ENCODE measurements around the gene NR2F1-AS1. TPM values are rescaled to one million over a fixed set of nuclear protein-coding genes. Genes with fewer than 3 reads are reported as not detected.

NR2F1-AS1 gene
- total and polyA plus RNA-seq, 2 experiments from 2014 or later = 0.59 to 4.5 TPM

DNA sequence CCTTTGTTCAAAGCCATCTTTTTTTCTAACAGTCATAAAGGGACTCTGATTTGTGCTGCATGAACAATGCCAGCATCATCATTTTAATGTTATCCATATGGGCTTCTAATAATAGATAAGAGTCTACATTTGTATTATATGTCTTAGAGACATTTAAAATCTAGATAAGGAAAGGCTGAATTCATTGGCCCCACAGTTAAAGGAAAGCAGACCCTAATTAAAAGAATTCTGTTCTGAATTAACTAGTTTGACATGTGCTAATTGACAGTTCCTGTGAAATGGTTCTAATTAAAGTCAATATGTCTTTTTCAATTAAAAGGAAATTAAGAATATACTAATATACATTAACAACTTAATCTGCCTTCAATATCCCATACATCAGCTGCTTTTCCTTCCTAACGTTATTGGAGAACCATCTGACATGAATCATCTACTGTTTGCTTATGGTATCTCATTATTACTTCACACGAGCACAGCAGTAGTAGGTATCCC lies 104.7 kb downstream of the NR2F1-AS1 start:
- ATAC-seq = no peak
- Mint-ChIP-seq H3K36me3 (ENCODE audit: low read depth) (peaks cover 6% of the 10 kb centered on the region; the same call in 2 of the 3 replicates), H3K27me3 (ENCODE audit: insufficient read depth, low read depth, poor library complexity) (peaks cover 2% of the 10 kb centered on the region)

GRCh38 chr5:93462916-93463315 lies 118.1 kb downstream of the NR2F1-AS1 start:
- no peak for DNase-seq (ENCODE audit: low spot score)
- Histone ChIP-seq H3K4me2 (no peak overlapping the region), H3K27ac (ENCODE audit: low read depth) (no peak overlapping the region), H3K9me2 (ENCODE audit: insufficient read depth) (0 out of 2 replicates have a peak, but pooled peaks cover 7% of the 10 kb centered on the region), H4K20me1 (replicated peaks; ENCODE audit: insufficient read depth) (no peaks in the 10 kb centered on the region), H3K4me1 (ENCODE audit: insufficient read depth) (no peaks in the 10 kb centered on the region), H3K36me3 (ENCODE audit: insufficient read depth) (peaks cover 17% of the 10 kb centered on the region; the same call in 1 of the 2 replicates), H3K4me3 (no peak overlapping the region), H3F3A (replicated peaks; ENCODE audit: low read depth) (no peaks in the 10 kb centered on the region), H3K79me2 (replicated peaks; ENCODE audit: insufficient read depth) (no peaks in the 10 kb centered on the region), H3K27me3 (ENCODE audit: insufficient read depth) (no peaks in the 10 kb centered on the region; the same call in 1 of the 2 replicates), H2AFZ (no peak overlapping the region)
- no peak overlapping the region for H3K27ac Mint-ChIP-seq
- H3K27me3 Mint-ChIP-seq (ENCODE audit: insufficient read depth, low read depth, poor library complexity) = no peaks in the 10 kb centered on the region
- no peaks in the 10 kb centered on the region for H3K4me1 Mint-ChIP-seq
- ATAC-seq = no peak
- peaks cover 67% of the 10 kb centered on the region for H3K9me3 Mint-ChIP-seq
- H3K4me3 Mint-ChIP-seq = no peak overlapping the region
- peaks cover 49% of the 10 kb centered on the region for H3K36me3 Mint-ChIP-seq (ENCODE audit: low read depth)
- TF ChIP-seq ZNF114 (CRISPR knock-in tag; IDR thresholded peaks at IDR 0.05) (no peak), NANOG (IDR thresholded peaks at IDR 0.05; ENCODE audit: borderline replicate concordance) (no peak), ZNF331 (CRISPR knock-in tag; IDR thresholded peaks at IDR 0.05; ENCODE audit: low read depth) (no peak), JUNB (IDR thresholded peaks at IDR 0.05; ENCODE audit: unreplicated experiment) (no peak), ZNF462 (CRISPR knock-in tag; IDR thresholded peaks at IDR 0.05) (no peak), EZH2phosphoT487 (IDR thresholded peaks at IDR 0.05; ENCODE audit: unreplicated experiment) (no peak)
- TF ChIP-seq, protein P1, sequence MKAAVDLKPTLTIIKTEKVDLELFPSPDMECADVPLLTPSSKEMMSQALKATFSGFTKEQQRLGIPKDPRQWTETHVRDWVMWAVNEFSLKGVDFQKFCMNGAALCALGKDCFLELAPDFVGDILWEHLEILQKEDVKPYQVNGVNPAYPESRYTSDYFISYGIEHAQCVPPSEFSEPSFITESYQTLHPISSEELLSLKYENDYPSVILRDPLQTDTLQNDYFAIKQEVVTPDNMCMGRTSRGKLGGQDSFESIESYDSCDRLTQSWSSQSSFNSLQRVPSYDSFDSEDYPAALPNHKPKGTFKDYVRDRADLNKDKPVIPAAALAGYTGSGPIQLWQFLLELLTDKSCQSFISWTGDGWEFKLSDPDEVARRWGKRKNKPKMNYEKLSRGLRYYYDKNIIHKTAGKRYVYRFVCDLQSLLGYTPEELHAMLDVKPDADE (IDR thresholded peaks at IDR 0.05) = no peak

More for the DNA sequence above, 104.7 kb downstream of the NR2F1-AS1 start:
- no peak for TF ChIP-seq POLR2AphosphoS5 (IDR thresholded peaks at IDR 0.05; ENCODE audit: low read depth)
- TF ChIP-seq CREB1 (CRISPR knock-in tag; IDR thresholded peaks at IDR 0.05; ENCODE audit: low read depth) = no peak
- no peak for TF ChIP-seq NANOG (IDR thresholded peaks at IDR 0.05; ENCODE audit: borderline replicate concordance)
- TF ChIP-seq CTCF (conservative IDR thresholded peaks at IDR 0.05; ENCODE audit: low read depth in 2 of 2) = no peak
- TF ChIP-seq EZH2 (IDR thresholded peaks at IDR 0.05; ENCODE audit: low read depth, unreplicated experiment) = no peak
- no peaks in the 10 kb centered on the region for H3K79me2 ChIP-seq (replicated peaks; ENCODE audit: insufficient read depth)
- H3K4me3 ChIP-seq = no peak overlapping the region
- DNase-seq (ENCODE audit: low spot score) = no peak
- H3K4me2 ChIP-seq = no peak overlapping the region
- no peaks in the 10 kb centered on the region for H3K4me1 Mint-ChIP-seq
- H3K9me3 Mint-ChIP-seq = peaks cover 10% of the 10 kb centered on the region
- H3K9me2 ChIP-seq (ENCODE audit: insufficient read depth) = no peaks in the 10 kb centered on the region
- peaks cover 5% of the 10 kb centered on the region; the same call in 1 of the 2 replicates for H3K36me3 ChIP-seq (ENCODE audit: insufficient read depth)
- H4K20me1 ChIP-seq (replicated peaks; ENCODE audit: insufficient read depth) = no peaks in the 10 kb centered on the region
- no peaks in the 10 kb centered on the region for H3K27me3 ChIP-seq (ENCODE audit: insufficient read depth)
- no peak overlapping the region for H3K27ac Mint-ChIP-seq
- no peaks in the 10 kb centered on the region for H3F3A ChIP-seq (replicated peaks; ENCODE audit: low read depth)
- H3K4me1 ChIP-seq (ENCODE audit: insufficient read depth) = no peaks in the 10 kb centered on the region
- H3K27ac ChIP-seq (ENCODE audit: low read depth) = no peak overlapping the region
- no peak overlapping the region for H3K4me3 Mint-ChIP-seq
- no peak overlapping the region for H2AFZ ChIP-seq
